ENCODE measurements around the gene RPL32. TPM values are rescaled to one million over a fixed set of nuclear protein-coding genes. Genes with fewer than 3 reads are reported as not detected.
A peak's percentile ranks its signal among the peaks of the same experiment; 100 is the strongest.

The RPL32 gene
- total and polyA plus RNA-seq, 9 of the 15 experiments (the other 6 are each of a cell fraction or from before 2014, with no cell fraction given), result 2,738 to 6,200 (median 4,286) TPM

- TF ChIP-seq YY1 (IDR thresholded peaks at IDR 0.05; ENCODE audit: borderline replicate concordance in 1 of 3, control insufficient read depth in 1 of 3, extremely low read depth in 1 of 3, insufficient read depth in 3 of 3, insufficient read length in 1 of 3, insufficient replicate concordance in 2 of 3, low read depth in 1 of 3, low read length in 2 of 3) (peak in 1 of 3 experiments; percentile 10), POLR2B (IDR thresholded peaks at IDR 0.05; ENCODE audit: low read depth, partially characterized antibody) (peak; percentile 50), KDM5B (IDR thresholded peaks at IDR 0.05; ENCODE audit: insufficient replicate concordance, low read depth, low read length) (peak; percentile 28), BCLAF1 (IDR thresholded peaks at IDR 0.05; ENCODE audit: borderline replicate concordance in 1 of 2, control insufficient read depth in 1 of 2, low read depth in 2 of 2, low read length in 1 of 2) (peak in 1 of 2 experiments; percentile 42; a peak in 1 of 4 replicates), MAZ (CRISPR knock-in tag; conservative IDR thresholded peaks at IDR 0.05 in 1 of 2, IDR thresholded peaks at IDR 0.05 in 1 of 2) (0 out of 4 replicates have a peak, but pooled peaks of 1 of the 2 experiments have one; percentile 30), EWSR1 (IDR thresholded peaks at IDR 0.05; ENCODE audit: borderline replicate concordance, low read depth, partially characterized antibody) (peak; percentile 17), SUPT5H (IDR thresholded peaks at IDR 0.05) (peak; percentile 63), MYNN (IDR thresholded peaks at IDR 0.05) (peak; percentile 42; the same call in 1 of the 2 replicates), MYNN (CRISPR knock-in tag; IDR thresholded peaks at IDR 0.05) (no peak)
- TF ChIP-seq, protein P1, sequence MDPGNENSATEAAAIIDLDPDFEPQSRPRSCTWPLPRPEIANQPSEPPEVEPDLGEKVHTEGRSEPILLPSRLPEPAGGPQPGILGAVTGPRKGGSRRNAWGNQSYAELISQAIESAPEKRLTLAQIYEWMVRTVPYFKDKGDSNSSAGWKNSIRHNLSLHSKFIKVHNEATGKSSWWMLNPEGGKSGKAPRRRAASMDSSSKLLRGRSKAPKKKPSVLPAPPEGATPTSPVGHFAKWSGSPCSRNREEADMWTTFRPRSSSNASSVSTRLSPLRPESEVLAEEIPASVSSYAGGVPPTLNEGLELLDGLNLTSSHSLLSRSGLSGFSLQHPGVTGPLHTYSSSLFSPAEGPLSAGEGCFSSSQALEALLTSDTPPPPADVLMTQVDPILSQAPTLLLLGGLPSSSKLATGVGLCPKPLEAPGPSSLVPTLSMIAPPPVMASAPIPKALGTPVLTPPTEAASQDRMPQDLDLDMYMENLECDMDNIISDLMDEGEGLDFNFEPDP (CRISPR knock-in tag; IDR thresholded peaks at IDR 0.05), result no peak
Observed at GRCh38 chr3:12833222-12834161, 7.9 kb downstream of the RPL32 start (continued).
